IPS-NIHi7 (cell line): ENCODE measurements around the gene TMEM140.

ENCODE experiments used
- DNase-seq: peaks from one replicate; pipeline ENCODE4 v3.0.0; 2012; ENCODE audit warnings: mixed read lengths; ENCODE audit errors: extremely low spot score

The TMEM140 gene

GRCh38 chr7:135215180-135215579 lies 67.3 kb downstream of the TMEM140 start:
- DNase-seq: no peak

- no peak for DNase-seq
These were observed 67.8 kb downstream of the TMEM140 start for GRCh38 chr7:135215698-135216097.
